Keratinocyte (primary cell): ENCODE measurements around the gene PHACTR1.

ENCODE experiments used
- CTCF ChIP-seq, 3 experiments: IDR thresholded peaks in 1 of 3; conservative IDR thresholded peaks in 1 of 3; optimal IDR thresholded peaks in 1 of 3; 2 replicates in 2 of 3; 3 replicates in 1 of 3; pipeline versions ENCODE3 to v1.5.1; 2011; ENCODE audit warnings: low read length in 3 of 3, mild to moderate bottlenecking in 3 of 3, moderate library complexity in 2 of 3, control low read depth in 1 of 3, inconsistent platforms in 1 of 3; ENCODE audit not compliant: insufficient read depth in 2 of 3; ENCODE audit errors: extremely low read depth in 1 of 3
- EZH2 ChIP-seq: IDR thresholded peaks from one replicate; pipeline ENCODE4 v1.6.1; 2012; ENCODE audit warnings: inconsistent platforms, mild to moderate bottlenecking, low read length, moderate library complexity

- no peak for TF ChIP-seq EZH2
- no peak for TF ChIP-seq CTCF (optimal IDR thresholded peaks at IDR 0.05 in 1 of 3, IDR thresholded peaks at IDR 0.05 in 1 of 3, conservative IDR thresholded peaks at IDR 0.05 in 1 of 3; ENCODE audit: extremely low read depth in 1 of 3, insufficient read depth in 2 of 3, low read length in 3 of 3)
These were observed 31.8 kb downstream of the PHACTR1 start for GRCh38 chr6:12748411-12748810.
